Activated T-helper 9 cell treated with anti-CD3 and anti-CD28 coated beads, Interleukin-2, amount 50 U/mL, for 16 hours (primary cell): ENCODE results near the gene CNTNAP4.

Experiments
- DNase-seq: peaks from one replicate; pipeline ENCODE4 v3.0.0-alpha.2; 2020; ENCODE audit warnings: low read depth

The CNTNAP4 gene

GRCh38 chr16:76309639-76310335, 32.6 kb downstream of the CNTNAP4 start:
- no peak for DNase-seq

GRCh38 chr16:76311260-76311659, 34.1 kb downstream of the CNTNAP4 start:
- no peak for DNase-seq

- DNase-seq, result no peak
Observed at GRCh38 chr16:76318565-76318964, 41.4 kb downstream of the CNTNAP4 start.

GRCh38 chr16:76329106-76329505, 51.9 kb downstream of the CNTNAP4 start:
- DNase-seq, result no peak

GRCh38 chr16:76335180-76335974, 58.2 kb downstream of the CNTNAP4 start:
- DNase-seq, result no peak

GRCh38 chr16:76336112-76336511, 58.9 kb downstream of the CNTNAP4 start:
- DNase-seq, result no peak

- DNase-seq, result no peak
Observed at GRCh38 chr16:76338472-76338871, 61.3 kb downstream of the CNTNAP4 start.

- no peak for DNase-seq
Observed at GRCh38 chr16:76343769-76344168, 66.6 kb downstream of the CNTNAP4 start.

- DNase-seq, result no peak
Observed at GRCh38 chr16:76345163-76345661, 68.0 kb downstream of the CNTNAP4 start.

GRCh38 chr16:76346210-76346609, 69.0 kb downstream of the CNTNAP4 start:
- no peak for DNase-seq

- DNase-seq, result no peak
Observed at GRCh38 chr16:76351441-76351840, 74.2 kb downstream of the CNTNAP4 start.

GRCh38 chr16:76360404-76360803, 83.2 kb downstream of the CNTNAP4 start:
- no peak for DNase-seq

GRCh38 chr16:76370344-76370743, 93.1 kb downstream of the CNTNAP4 start:
- DNase-seq, result no peak

- no peak for DNase-seq
Observed at GRCh38 chr16:76371441-76371840, 94.2 kb downstream of the CNTNAP4 start.

- no peak for DNase-seq
Observed at GRCh38 chr16:76373998-76374397, 96.8 kb downstream of the CNTNAP4 start.

GRCh38 chr16:76376988-76377387, 99.8 kb downstream of the CNTNAP4 start:
- no peak for DNase-seq

- DNase-seq, result no peak
Observed at GRCh38 chr16:76378020-76378419, 100.8 kb downstream of the CNTNAP4 start.

- no peak for DNase-seq
Observed at GRCh38 chr16:76381096-76381495, 103.9 kb downstream of the CNTNAP4 start.

GRCh38 chr16:76385601-76386230, 108.5 kb downstream of the CNTNAP4 start:
- DNase-seq, result no peak

- no peak for DNase-seq
Observed at GRCh38 chr16:76386784-76387183, 109.6 kb downstream of the CNTNAP4 start.

- no peak for DNase-seq
Observed at GRCh38 chr16:76387994-76388393, 110.8 kb downstream of the CNTNAP4 start.

- DNase-seq, result no peak
Observed at GRCh38 chr16:76389126-76389525, 111.9 kb downstream of the CNTNAP4 start.

- no peak for DNase-seq
Observed at GRCh38 chr16:76390476-76390875, 113.3 kb downstream of the CNTNAP4 start.
